ENCODE results near the gene TOP3B. TPM values are rescaled to one million over a fixed set of nuclear protein-coding genes. Genes with fewer than 3 reads are reported as not detected.

The TOP3B gene
- 25.0 and 31.0 TPM in 2 replicates for total RNA-seq
- polyA plus RNA-seq (2012), result 18.2 TPM

- DNase-seq (ENCODE audit: low read depth), result peak; percentile 84
Observed at GRCh38 chr22:21982338-21982965, at the start of gene TOP3B. TOP3B (minus strand) TSS chr22:21982787; CDS start chr22:21975709, 7,078 bp downstream.

GRCh38 chr22:22031183-22031945 lies 48.8 kb upstream of the TOP3B start:
- no peak for DNase-seq (ENCODE audit: low read depth)

GRCh38 chr22:22030493-22031182 lies 48.1 kb upstream of the TOP3B start:
- DNase-seq (ENCODE audit: low read depth), result peak; percentile 57

- no peak for DNase-seq (ENCODE audit: low read depth)
Observed at GRCh38 chr22:22027955-22028354, 45.4 kb upstream of the TOP3B start.

- no peak for DNase-seq (ENCODE audit: low read depth)
Observed at GRCh38 chr22:22026157-22026831, 43.7 kb upstream of the TOP3B start.

GRCh38 chr22:22025320-22026156 lies 43.0 kb upstream of the TOP3B start:
- no peak for DNase-seq (ENCODE audit: low read depth)

- no peak for DNase-seq (ENCODE audit: low read depth)
Observed at GRCh38 chr22:22024440-22024839, 41.9 kb upstream of the TOP3B start.

- no peak for DNase-seq (ENCODE audit: low read depth)
Observed at GRCh38 chr22:22023581-22024137, 41.1 kb upstream of the TOP3B start.

- no peak for DNase-seq (ENCODE audit: low read depth)
Observed at GRCh38 chr22:22022947-22023534, 40.5 kb upstream of the TOP3B start.

GRCh38 chr22:22022255-22022840 lies 39.8 kb upstream of the TOP3B start:
- no peak for DNase-seq (ENCODE audit: low read depth)

GRCh38 chr22:22021162-22021750 lies 38.7 kb upstream of the TOP3B start:
- DNase-seq (ENCODE audit: low read depth), result no peak

- DNase-seq (ENCODE audit: low read depth), result no peak
Observed at GRCh38 chr22:22020425-22020852, 37.9 kb upstream of the TOP3B start.

GRCh38 chr22:22019659-22020424 lies 37.3 kb upstream of the TOP3B start:
- DNase-seq (ENCODE audit: low read depth), result no peak

GRCh38 chr22:22018825-22019658 lies 36.5 kb upstream of the TOP3B start:
- DNase-seq (ENCODE audit: low read depth), result no peak

GRCh38 chr22:22015631-22016030 lies 33.0 kb upstream of the TOP3B start:
- no peak for DNase-seq (ENCODE audit: low read depth)

GRCh38 chr22:22014285-22014659 lies 31.7 kb upstream of the TOP3B start:
- no peak for DNase-seq (ENCODE audit: low read depth)

GRCh38 chr22:22013559-22014284 lies 31.1 kb upstream of the TOP3B start:
- DNase-seq (ENCODE audit: low read depth), result no peak

Measured in myocyte (in vitro differentiated cells).